Glutamatergic neuron (in vitro differentiated cells): ENCODE measurements around the gene ABR. TPM values are rescaled to one million over a fixed set of nuclear protein-coding genes. Genes with fewer than 3 reads are reported as not detected.

Experiments used
- DNase-seq: peaks from one replicate; pipeline ENCODE4 v3.0.0; 2022
- H3K27ac Mint-ChIP-seq: one replicate; pipeline ENCODE4 v1.8.0; 2020; ENCODE audit warnings: mild to moderate bottlenecking, mixed read lengths, inconsistent platforms; ENCODE audit not compliant: unreplicated experiment
- H3K27me3 Mint-ChIP-seq: one replicate; pipeline ENCODE4 v1.8.0; 2020; ENCODE audit warnings: mild to moderate bottlenecking, moderate library complexity, mixed read lengths, inconsistent platforms; ENCODE audit not compliant: unreplicated experiment
- H3K36me3 Mint-ChIP-seq: one replicate; pipeline ENCODE4 v1.8.0; 2020; ENCODE audit warnings: mild to moderate bottlenecking, mixed read lengths, inconsistent platforms; ENCODE audit not compliant: unreplicated experiment
- H3K4me1 Mint-ChIP-seq: one replicate; pipeline ENCODE4 v1.8.0; 2020; ENCODE audit warnings: mild to moderate bottlenecking, low read depth, mixed read lengths, inconsistent platforms; ENCODE audit not compliant: unreplicated experiment
- H3K4me3 Mint-ChIP-seq: one replicate; pipeline ENCODE4 v1.8.0; 2020; ENCODE audit warnings: mild to moderate bottlenecking, mixed read lengths, inconsistent platforms; ENCODE audit not compliant: unreplicated experiment
- H3K9me3 Mint-ChIP-seq: one replicate; pipeline ENCODE4 v1.8.0; 2020; ENCODE audit warnings: mild to moderate bottlenecking, moderate library complexity, mixed read lengths, inconsistent platforms; ENCODE audit not compliant: unreplicated experiment
- total RNA-seq: library from RNA; stranded (reverse); fragmentation: NEBNext Ultra II Directional; extraction: Animal tissue kit (Norgen Biotek cat#: 25700); gene quantifications from one replicate; pipeline ENCODE4 v1.2.1, GENCODE V29; 2021; ENCODE audit not compliant: unreplicated experiment
- TF ChIP-seq, protein P1 (sequence below): fragments of 200-600 bp; sonication (generic); IDR thresholded peaks from one replicate; pipeline ENCODE4 v1.5.0; 2021; ENCODE audit not compliant: partially characterized antibody, unreplicated experiment

Gene ABR
- total RNA-seq, 1 donor from 2014 or later, result 219 TPM

DNA sequence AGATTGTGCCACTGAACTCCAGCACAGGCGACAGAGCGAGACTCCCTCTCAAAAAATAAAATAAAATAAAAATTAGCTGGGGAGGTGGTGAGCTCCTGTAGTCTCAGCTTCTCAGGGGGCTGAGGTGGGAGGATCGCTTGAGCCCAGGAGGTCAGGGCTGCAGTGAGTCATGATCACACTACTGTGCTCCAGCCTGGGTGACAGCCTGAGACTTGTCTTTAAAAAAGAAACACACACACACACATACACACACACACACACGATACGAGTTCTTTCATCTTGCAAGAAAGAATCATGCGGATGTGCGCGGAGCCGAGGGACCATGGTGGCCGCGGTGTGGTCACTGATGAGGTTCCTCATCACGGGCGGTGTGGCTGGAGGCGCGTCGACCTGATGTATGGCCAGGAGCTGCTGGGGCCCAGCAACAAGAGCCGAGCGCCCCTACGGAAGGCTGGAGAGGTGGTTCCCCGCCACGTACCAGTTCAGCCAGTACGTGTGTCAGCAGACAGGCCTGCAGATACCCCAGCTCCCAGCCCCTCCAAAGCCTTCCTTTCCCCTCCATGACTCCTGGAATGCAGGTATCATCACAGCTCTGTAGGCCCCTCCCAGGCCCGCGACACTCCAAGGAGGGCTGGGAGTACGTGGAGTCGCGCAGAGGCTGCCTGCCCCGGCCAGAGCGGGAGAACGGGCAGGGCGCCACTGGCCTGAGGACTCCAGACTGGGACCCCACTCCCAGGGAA, 220.9 kb downstream of the ABR start:
- no peak overlapping the region for H3K4me3 Mint-ChIP-seq
- peaks cover 12% of the 10 kb centered on the region for H3K9me3 Mint-ChIP-seq
- TF ChIP-seq, protein P1, sequence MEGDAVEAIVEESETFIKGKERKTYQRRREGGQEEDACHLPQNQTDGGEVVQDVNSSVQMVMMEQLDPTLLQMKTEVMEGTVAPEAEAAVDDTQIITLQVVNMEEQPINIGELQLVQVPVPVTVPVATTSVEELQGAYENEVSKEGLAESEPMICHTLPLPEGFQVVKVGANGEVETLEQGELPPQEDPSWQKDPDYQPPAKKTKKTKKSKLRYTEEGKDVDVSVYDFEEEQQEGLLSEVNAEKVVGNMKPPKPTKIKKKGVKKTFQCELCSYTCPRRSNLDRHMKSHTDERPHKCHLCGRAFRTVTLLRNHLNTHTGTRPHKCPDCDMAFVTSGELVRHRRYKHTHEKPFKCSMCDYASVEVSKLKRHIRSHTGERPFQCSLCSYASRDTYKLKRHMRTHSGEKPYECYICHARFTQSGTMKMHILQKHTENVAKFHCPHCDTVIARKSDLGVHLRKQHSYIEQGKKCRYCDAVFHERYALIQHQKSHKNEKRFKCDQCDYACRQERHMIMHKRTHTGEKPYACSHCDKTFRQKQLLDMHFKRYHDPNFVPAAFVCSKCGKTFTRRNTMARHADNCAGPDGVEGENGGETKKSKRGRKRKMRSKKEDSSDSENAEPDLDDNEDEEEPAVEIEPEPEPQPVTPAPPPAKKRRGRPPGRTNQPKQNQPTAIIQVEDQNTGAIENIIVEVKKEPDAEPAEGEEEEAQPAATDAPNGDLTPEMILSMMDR, result no peak
- H3K27ac Mint-ChIP-seq, result no peak overlapping the region
- H3K36me3 Mint-ChIP-seq, result peaks cover 5% of the 10 kb centered on the region
- no peak for DNase-seq
- H3K4me1 Mint-ChIP-seq, result peaks cover 20% of the 10 kb centered on the region
- peaks cover 3% of the 10 kb centered on the region for H3K27me3 Mint-ChIP-seq

DNA sequence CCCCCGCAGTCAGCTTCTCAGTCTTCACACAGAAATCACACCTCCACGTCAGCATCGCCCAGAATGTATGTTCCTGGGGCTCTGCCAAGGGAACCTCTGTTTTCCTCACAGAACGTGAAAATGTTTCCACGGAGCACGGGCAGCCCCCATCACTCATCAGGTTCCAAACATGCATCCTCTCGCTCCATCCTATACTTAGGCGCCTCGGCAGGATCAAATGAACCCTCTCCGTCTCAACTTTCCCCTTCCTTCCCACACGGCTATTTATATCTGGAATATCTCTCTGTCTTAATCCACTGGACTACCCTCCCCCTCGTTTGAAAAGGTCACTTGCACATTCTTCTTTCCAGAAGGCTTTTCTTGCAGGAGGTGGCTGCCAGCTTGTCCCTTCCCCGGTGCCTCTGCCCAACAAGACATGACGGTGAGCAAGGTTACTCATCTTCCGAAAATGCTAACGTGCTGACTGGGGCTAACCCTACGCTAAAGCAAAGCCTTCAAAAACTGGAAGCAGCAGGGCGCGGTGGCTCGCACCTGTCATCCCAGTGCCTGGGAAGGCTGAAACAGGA, 221.8 kb downstream of the ABR start:
- Mint-ChIP-seq H3K9me3 (peaks cover 12% of the 10 kb centered on the region), H3K4me3 (peak overlapping the region; percentile 6), H3K36me3 (peaks cover 5% of the 10 kb centered on the region), H3K27me3 (peaks cover 3% of the 10 kb centered on the region), H3K4me1 (peaks cover 17% of the 10 kb centered on the region), H3K27ac (peak overlapping the region; percentile 48)
- no peak for DNase-seq
- TF ChIP-seq, protein P1, result no peak

DNA sequence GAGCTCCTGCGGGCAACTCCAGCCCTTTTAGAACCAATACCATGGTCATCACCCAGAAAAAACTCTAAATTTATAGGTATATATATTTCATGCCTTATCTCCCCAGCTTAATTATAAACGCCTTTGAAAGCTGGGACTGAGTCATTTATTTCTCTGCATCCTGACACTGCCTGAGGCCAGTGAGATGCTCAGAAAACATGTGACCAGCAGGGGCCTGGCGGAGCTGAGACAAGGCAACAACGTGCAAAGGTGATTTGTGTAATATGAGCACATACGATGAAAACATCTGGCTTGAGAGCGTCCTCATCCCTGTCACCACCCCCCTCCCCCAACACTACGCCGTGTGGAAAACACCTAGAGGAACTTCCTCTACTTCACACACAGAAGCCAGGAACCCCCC, 222.9 kb downstream of the ABR start:
- peak overlapping the region; percentile 43 for H3K27ac Mint-ChIP-seq
- H3K4me3 Mint-ChIP-seq, result no peak overlapping the region
- no peak for DNase-seq
- peaks cover 10% of the 10 kb centered on the region for H3K4me1 Mint-ChIP-seq
- H3K9me3 Mint-ChIP-seq, result peaks cover 12% of the 10 kb centered on the region
- peaks cover 3% of the 10 kb centered on the region for H3K27me3 Mint-ChIP-seq
- peaks cover 5% of the 10 kb centered on the region for H3K36me3 Mint-ChIP-seq
- TF ChIP-seq, protein P1, result no peak

DNA sequence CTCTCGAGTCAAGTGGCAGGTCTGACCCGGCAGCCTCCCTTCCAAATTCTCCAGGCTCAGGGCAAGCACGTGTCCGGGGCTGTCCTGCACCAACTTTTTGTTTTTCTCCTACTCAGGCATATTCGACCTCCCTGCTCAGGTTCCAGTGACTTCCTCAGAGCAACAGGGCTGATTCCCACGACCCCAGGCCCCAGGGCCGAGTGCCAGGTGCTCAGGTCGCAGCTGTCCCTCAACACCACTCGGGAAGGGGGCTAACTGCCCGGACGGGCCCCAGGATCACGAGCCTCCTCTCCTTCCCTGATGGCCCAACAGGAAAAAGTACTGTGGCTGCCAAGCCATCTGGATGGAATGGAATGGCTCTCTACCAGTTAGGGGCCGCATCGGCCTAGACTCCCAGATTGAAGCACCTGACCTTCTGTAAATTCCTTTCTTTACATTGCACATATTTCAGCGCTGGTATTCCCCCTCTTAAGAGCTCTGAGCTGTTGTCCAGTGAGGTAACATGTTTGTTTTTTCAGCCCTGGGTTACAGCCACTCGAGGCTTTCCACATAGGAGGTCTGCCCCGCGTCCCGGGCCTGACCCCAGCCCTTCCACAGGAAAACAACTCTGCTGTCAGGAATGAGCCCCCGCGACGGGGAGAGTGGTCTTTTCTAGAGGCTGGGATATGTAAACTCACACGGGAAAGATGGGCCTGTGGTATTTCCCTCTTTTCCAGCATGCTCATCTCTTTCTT, 225.2 kb downstream of the ABR start:
- peaks cover 5% of the 10 kb centered on the region for H3K36me3 Mint-ChIP-seq
- no peak for DNase-seq
- H3K27ac Mint-ChIP-seq, result peak overlapping the region; percentile 55
- H3K4me3 Mint-ChIP-seq, result peak overlapping the region; percentile 36
- H3K27me3 Mint-ChIP-seq, result peaks cover 5% of the 10 kb centered on the region
- H3K9me3 Mint-ChIP-seq, result peaks cover 18% of the 10 kb centered on the region
- TF ChIP-seq, protein P1, result no peak
- H3K4me1 Mint-ChIP-seq, result peaks cover 23% of the 10 kb centered on the region
